HG03095 (cell line): ENCODE data around the gene SPRED3.

Source experiments
- ATAC-seq: cut with Tn5 transposase; IDR thresholded peaks from one replicate; pipeline ENCODE4 v1.9.1; 2021; ENCODE audit warnings: moderate library complexity; ENCODE audit not compliant: unreplicated experiment

SPRED3 gene

GRCh38 chr19:38443458-38443999 is 55.0 kb downstream of the SPRED3 start:
- no peak for ATAC-seq

DNA sequence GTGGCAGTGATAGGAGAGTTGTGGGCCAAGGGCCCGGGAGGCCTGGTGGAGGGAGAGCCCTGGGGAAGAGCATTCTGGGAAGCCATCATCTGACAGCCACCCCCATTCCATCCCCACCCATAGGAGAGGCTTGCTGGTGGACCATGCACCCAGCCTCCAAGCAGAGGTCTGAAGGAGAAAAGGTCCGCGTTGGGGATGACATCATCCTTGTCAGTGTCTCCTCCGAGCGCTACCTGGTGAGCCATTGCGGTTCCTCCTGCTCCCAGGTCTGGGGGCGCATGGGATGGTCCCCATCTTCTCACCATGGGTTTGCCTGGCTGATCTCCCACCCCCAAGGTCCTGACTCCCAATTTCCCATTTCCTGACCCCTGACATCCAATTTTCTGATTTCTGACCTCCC is 55.5 kb downstream of the SPRED3 start:
- ATAC-seq: no peak

DNA sequence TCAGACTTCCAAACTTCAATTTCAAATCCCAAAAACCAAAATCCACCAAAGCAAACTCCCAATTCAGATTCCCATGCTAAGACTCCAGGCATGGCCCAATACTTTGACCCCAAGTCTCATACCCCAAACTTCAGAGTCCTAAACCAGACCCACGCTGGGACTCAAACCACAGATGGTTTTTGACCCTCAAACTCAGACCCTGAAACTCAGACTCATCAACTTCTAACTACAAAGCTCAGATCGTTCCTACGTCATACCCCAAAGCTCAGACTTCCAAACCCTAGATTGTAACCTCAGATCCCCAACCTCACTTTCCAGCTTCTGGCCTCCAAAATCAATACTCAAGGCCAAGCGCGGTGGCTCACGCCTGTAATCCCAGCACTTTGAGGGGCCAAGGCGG is 56.9 kb downstream of the SPRED3 start:
- ATAC-seq: no peak

GRCh38 chr19:38448225-38448624 is 59.7 kb downstream of the SPRED3 start:
- no peak for ATAC-seq
